ENCODE results near the gene CPPED1. TPM values are rescaled to one million over a fixed set of nuclear protein-coding genes. Genes with fewer than 3 reads are reported as not detected.

CPPED1 gene
- polyA plus RNA-seq, 3 donors, result 100 to 292 (median 259) TPM

DNA sequence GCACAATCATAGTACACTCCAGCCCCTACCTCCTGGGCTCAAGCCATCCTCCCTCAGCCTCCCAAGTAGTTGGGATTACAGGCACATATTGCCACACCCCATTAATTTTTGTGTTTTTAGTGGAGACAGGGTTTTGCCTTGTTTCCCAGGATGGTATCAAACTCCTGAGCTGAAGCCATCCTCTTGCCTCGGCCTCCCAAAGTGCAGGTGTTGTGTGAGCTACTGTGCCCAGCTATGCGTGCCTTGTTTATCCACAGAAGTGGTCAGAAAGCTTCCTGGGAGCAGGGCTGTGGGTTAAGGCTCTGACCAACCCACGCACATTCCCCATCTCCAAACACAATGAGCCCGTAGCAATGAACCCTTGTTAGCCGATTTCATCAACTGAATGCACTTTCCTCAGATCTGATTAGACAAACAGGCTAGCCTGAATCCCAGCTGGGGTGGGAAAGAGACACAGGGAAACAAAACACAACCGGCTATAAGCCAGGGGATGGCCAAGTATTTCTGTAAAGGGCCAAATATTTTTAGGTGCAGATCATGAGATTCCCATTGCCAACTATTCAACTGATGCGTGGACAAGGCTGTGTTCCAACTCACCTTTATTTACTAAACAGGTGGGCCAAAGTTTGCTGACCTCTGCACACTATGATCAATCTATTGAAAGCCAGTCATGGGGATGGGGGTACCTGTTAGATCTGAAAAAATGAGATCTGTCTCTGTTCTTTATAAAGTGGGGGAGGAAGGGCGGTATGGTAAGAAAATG is 193.6 kb downstream of the CPPED1 start:
- Histone ChIP-seq H3K4me2 (replicated peaks; ENCODE audit: extremely low read depth, low read length, poor library complexity, severe bottlenecking) (no peak overlapping the region), H2AFZ (ENCODE audit: insufficient read depth, low read depth, low read length, poor library complexity, severe bottlenecking) (no peak overlapping the region), H3K27me3 (ENCODE audit: control insufficient read depth in 2 of 2, insufficient read depth in 2 of 2, low read length in 2 of 2) (no peaks in the 10 kb centered on the region), H3K79me2 (ENCODE audit: insufficient read depth, low read length) (no peaks in the 10 kb centered on the region), H3K9me3 (replicated peaks in 1 of 2; ENCODE audit: control insufficient read depth in 1 of 2, insufficient read depth in 1 of 2, low read length in 2 of 2) (no peaks in the 10 kb centered on the region), H3K4me1 (ENCODE audit: control insufficient read depth in 1 of 2, insufficient read depth in 2 of 2, low read length in 2 of 2) (no peaks in the 10 kb centered on the region), H4K20me1 (ENCODE audit: insufficient read depth, low read length) (no peaks in the 10 kb centered on the region), H3K27ac (ENCODE audit: low read depth in 1 of 2, low read length in 2 of 2) (no peak overlapping the region), H3K4me3 (replicated peaks in 1 of 3; ENCODE audit: low read depth in 2 of 3, low read length in 3 of 3) (no peak overlapping the region), H3K36me3 (replicated peaks in 1 of 2; ENCODE audit: control insufficient read depth in 1 of 2, insufficient read depth in 2 of 2, low read length in 2 of 2) (no peaks in the 10 kb centered on the region), H3K9ac (ENCODE audit: insufficient read depth, low read length, poor library complexity, severe bottlenecking) (no peak overlapping the region)
- intact Hi-C loops (cut with micrococcal nuclease), result no loop called here
- H3K4me3 Mint-ChIP-seq, result no peak overlapping the region
- H3K4me1 Mint-ChIP-seq, result peaks cover 1% of the 10 kb centered on the region
- H3K36me3 Mint-ChIP-seq, result peaks cover 0 to 49% of the 10 kb centered on the region in 2 donors
- TF ChIP-seq, protein P1, sequence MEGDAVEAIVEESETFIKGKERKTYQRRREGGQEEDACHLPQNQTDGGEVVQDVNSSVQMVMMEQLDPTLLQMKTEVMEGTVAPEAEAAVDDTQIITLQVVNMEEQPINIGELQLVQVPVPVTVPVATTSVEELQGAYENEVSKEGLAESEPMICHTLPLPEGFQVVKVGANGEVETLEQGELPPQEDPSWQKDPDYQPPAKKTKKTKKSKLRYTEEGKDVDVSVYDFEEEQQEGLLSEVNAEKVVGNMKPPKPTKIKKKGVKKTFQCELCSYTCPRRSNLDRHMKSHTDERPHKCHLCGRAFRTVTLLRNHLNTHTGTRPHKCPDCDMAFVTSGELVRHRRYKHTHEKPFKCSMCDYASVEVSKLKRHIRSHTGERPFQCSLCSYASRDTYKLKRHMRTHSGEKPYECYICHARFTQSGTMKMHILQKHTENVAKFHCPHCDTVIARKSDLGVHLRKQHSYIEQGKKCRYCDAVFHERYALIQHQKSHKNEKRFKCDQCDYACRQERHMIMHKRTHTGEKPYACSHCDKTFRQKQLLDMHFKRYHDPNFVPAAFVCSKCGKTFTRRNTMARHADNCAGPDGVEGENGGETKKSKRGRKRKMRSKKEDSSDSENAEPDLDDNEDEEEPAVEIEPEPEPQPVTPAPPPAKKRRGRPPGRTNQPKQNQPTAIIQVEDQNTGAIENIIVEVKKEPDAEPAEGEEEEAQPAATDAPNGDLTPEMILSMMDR (IDR thresholded peaks at IDR 0.05), result no peak
- no peak for DNase-seq
- H3K9me3 Mint-ChIP-seq, result peaks cover 2 to 22% (median 13%) of the 10 kb centered on the region in 7 donors
- H3K27me3 Mint-ChIP-seq (ENCODE audit: low read depth in 3 of 3), result peaks cover 5 to 10% (median 10%) of the 10 kb centered on the region in 3 donors
- 96% methylated on average over 4 of the region's 8 CpGs for WGBS (ENCODE audit: insufficient coverage)
- H3K27ac Mint-ChIP-seq, result no peak overlapping the region

Small RNAs within 50 kb of the gene (small RNA-seq; reads per million reads assigned to genes)
- gene MIR4718 (ENCODE audit: insufficient read length, low read depth) (not detected), gene RF00443 (ENCODE audit: insufficient read length, low read depth) (not detected)

Other genes with a start within 250 kb of the CPPED1 start
- under 1 TPM in 1 of 3 donors, not detected in 2; 0.01 TPM for gene SHISA9, start 97.7 kb upstream of the CPPED1 start, polyA plus RNA-seq